Epithelial cell of esophagus (primary cell): ENCODE measurements around the gene SSBP4.

ENCODE experiments used
- DNase-seq: peaks from one replicate; pipeline ENCODE4 v3.0.0; 2010; ENCODE audit warnings: low read depth
- H3K4me3 ChIP-seq: 2 replicates; pipeline ENCODE4 v1.5.1; 2011; ENCODE audit warnings: mild to moderate bottlenecking, low read length, control low read depth
- TF ChIP-seq, protein P1 (sequence below): IDR thresholded peaks from 2 replicates; pipeline ENCODE4 v1.5.1; 2011; ENCODE audit warnings: low read depth, mild to moderate bottlenecking, low read length, control low read depth, inconsistent platforms; ENCODE audit not compliant: insufficient read depth; ENCODE audit errors: missing control alignments

SSBP4 gene

GRCh38 chr19:18439910-18440237, 20.7 kb downstream of the SSBP4 start:
- DNase-seq, result no peak
- TF ChIP-seq, protein P1, sequence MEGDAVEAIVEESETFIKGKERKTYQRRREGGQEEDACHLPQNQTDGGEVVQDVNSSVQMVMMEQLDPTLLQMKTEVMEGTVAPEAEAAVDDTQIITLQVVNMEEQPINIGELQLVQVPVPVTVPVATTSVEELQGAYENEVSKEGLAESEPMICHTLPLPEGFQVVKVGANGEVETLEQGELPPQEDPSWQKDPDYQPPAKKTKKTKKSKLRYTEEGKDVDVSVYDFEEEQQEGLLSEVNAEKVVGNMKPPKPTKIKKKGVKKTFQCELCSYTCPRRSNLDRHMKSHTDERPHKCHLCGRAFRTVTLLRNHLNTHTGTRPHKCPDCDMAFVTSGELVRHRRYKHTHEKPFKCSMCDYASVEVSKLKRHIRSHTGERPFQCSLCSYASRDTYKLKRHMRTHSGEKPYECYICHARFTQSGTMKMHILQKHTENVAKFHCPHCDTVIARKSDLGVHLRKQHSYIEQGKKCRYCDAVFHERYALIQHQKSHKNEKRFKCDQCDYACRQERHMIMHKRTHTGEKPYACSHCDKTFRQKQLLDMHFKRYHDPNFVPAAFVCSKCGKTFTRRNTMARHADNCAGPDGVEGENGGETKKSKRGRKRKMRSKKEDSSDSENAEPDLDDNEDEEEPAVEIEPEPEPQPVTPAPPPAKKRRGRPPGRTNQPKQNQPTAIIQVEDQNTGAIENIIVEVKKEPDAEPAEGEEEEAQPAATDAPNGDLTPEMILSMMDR, result no peak
- no peak overlapping the region for H3K4me3 ChIP-seq

DNA sequence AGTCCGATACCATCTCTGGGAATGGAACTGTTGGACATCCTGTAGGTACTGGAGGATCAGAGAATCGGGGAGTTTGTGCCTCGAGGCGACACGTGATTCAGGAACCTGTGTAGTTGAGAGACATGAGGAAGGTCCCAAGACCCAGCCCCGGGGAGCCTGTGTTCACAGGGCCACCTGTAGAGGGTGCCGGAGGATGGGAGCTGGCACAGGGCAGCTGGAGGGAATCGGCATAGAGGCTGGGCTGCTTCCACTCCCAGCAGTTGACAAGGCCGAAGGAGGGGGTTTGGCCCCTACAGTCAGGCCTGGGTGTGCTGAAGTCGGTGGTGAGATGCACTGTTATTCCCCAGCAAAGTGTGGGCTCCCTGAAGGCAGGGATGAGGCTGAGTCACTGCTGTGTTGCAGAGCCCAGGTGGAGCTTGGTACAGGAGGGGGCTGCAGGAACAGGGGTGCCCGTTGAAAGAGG, 21.2 kb downstream of the SSBP4 start:
- no peak overlapping the region for H3K4me3 ChIP-seq
- peak; percentile 30 for DNase-seq
- TF ChIP-seq, protein P1, result no peak

GRCh38 chr19:18440936-18441803, 22.0 kb downstream of the SSBP4 start:
- no peak for DNase-seq
- TF ChIP-seq, protein P1, result no peak
- no peak overlapping the region for H3K4me3 ChIP-seq

DNA sequence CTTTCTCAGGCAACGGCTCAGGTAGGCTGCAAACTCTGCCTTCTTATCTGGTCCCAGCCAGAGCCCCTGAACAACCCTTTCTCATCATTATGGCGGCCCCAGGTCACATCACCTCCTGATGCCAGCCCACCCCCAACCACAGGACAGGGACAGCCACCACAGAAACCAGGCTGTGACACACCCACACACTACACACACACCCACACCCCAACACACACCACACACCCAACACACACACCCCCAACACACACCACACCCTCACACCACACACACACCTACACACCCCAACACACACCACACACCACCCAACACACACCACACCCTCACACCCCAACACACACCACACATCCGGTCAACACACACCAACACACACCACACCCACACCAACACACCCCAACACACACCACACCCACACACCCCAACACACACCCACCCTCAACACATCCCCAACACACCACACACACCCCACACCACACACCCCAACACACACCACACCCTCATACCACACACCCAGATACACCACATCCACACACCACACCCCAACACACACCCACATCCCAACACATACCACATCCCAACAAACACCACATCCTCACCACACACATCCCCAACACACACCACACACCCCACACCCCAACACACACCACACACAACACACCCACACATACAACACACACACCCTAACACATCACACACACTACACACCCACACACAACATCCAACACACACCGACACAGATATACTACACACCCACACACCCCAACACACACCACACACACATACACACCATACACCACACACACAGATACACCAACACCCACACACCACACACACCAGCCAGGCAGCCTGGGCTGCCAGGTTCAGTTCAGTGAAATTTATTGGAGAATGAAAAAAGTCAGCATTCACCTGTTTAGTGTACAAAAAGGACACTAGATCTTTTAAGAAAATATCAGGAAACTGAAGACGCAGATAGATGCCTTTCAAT, 22.9 kb downstream of the SSBP4 start:
- no peak for DNase-seq
- TF ChIP-seq, protein P1, result no peak
- no peak overlapping the region for H3K4me3 ChIP-seq

GRCh38 chr19:18442941-18443340, 23.7 kb downstream of the SSBP4 start:
- TF ChIP-seq, protein P1, result no peak
- no peak overlapping the region for H3K4me3 ChIP-seq
- no peak for DNase-seq

GRCh38 chr19:18443406-18443805, 24.2 kb downstream of the SSBP4 start:
- no peak for DNase-seq
- H3K4me3 ChIP-seq, result no peak overlapping the region

More at GRCh38 chr19:18443406-18443805, 24.2 kb downstream of the SSBP4 start:
- TF ChIP-seq, protein P1, result no peak
